Activated CD8-positive, alpha-beta memory T cell treated with anti-CD3 and anti-CD28 coated beads, Interleukin-2, amount 50 U/mL, for 24 hours (primary cell): Measurements from ENCODE around the gene TAOK3.
A peak's percentile ranks its signal among the peaks of the same experiment; 100 is the strongest.
"Not testable (repeated sequence)": the region's sequence is repeated elsewhere in the genome, so short reads cannot be mapped to it uniquely, and the experiment has no call there.

ENCODE experiments used
- DNase-seq: peaks from one replicate; pipeline ENCODE4 v3.0.0-alpha.2; 2020; ENCODE audit errors: extremely low read depth

Gene TAOK3

GRCh38 chr12:118140825-118141224, 231.9 kb downstream of the TAOK3 start:
- DNase-seq, result no peak

- DNase-seq, result no peak
These were observed 235.5 kb downstream of the TAOK3 start for GRCh38 chr12:118137148-118137678.

- DNase-seq, result peak; percentile 5
These were observed 236.1 kb downstream of the TAOK3 start for GRCh38 chr12:118136559-118137003.

- DNase-seq, result peak; percentile 82
These were observed 236.7 kb downstream of the TAOK3 start, which contains the start of gene PEBP1 for GRCh38 chr12:118135788-118136558. Gene PEBP1, plus strand, starts transcription at chr12:118136124. Its CDS starts 86 bp downstream, at chr12:118136210.

GRCh38 chr12:118129436-118129835, 243.3 kb downstream of the TAOK3 start:
- DNase-seq, result not testable (repeated sequence)

GRCh38 chr12:118127867-118128266, 244.8 kb downstream of the TAOK3 start:
- DNase-seq, result no peak

- no peak for DNase-seq
These were observed 246.5 kb downstream of the TAOK3 start for GRCh38 chr12:118126119-118126757.

- DNase-seq, result no peak
These were observed 247.0 kb downstream of the TAOK3 start for GRCh38 chr12:118125743-118126118.

- DNase-seq, result no peak
These were observed 248.3 kb downstream of the TAOK3 start for GRCh38 chr12:118124333-118124874.

- DNase-seq, result no peak
These were observed 250.4 kb downstream of the TAOK3 start for GRCh38 chr12:118122264-118122663.

- no peak for DNase-seq
These were observed 251.9 kb downstream of the TAOK3 start for GRCh38 chr12:118120579-118121363.

- DNase-seq, result no peak
These were observed 253.2 kb downstream of the TAOK3 start for GRCh38 chr12:118119449-118119879.

GRCh38 chr12:118109088-118109487, 263.6 kb downstream of the TAOK3 start:
- no peak for DNase-seq

- no peak for DNase-seq
These were observed 265.0 kb downstream of the TAOK3 start for GRCh38 chr12:118107694-118108093.

GRCh38 chr12:118107011-118107410, 265.7 kb downstream of the TAOK3 start:
- DNase-seq, result no peak

GRCh38 chr12:118103601-118104382, 268.9 kb downstream of the TAOK3 start, which contains the start of gene VSIG10:
Gene VSIG10, minus strand, starts transcription at chr12:118104011. Its CDS starts 340 bp downstream, at chr12:118103671.
- DNase-seq, result no peak

GRCh38 chr12:118103201-118103600, 269.5 kb downstream of the TAOK3 start:
- DNase-seq, result no peak

- no peak for DNase-seq
These were observed 270.1 kb downstream of the TAOK3 start for GRCh38 chr12:118102609-118103008.

GRCh38 chr12:118102070-118102469, 270.6 kb downstream of the TAOK3 start:
- no peak for DNase-seq

- DNase-seq, result no peak
These were observed 271.7 kb downstream of the TAOK3 start for GRCh38 chr12:118101051-118101450.
